GM21737 (cell line): ENCODE measurements around the gene PML.

Source experiments
- ATAC-seq: cut with Tn5 transposase; IDR thresholded peaks from one replicate; pipeline ENCODE4 v1.9.1; 2021; ENCODE audit warnings: mild to moderate bottlenecking, moderate library complexity; ENCODE audit not compliant: unreplicated experiment

The PML gene

GRCh38 chr15:73984208-73984979 lies 10.1 kb upstream of the PML start:
- ATAC-seq = no peak

GRCh38 chr15:73985101-73985873 lies 9.2 kb upstream of the PML start:
- no peak for ATAC-seq

DNA sequence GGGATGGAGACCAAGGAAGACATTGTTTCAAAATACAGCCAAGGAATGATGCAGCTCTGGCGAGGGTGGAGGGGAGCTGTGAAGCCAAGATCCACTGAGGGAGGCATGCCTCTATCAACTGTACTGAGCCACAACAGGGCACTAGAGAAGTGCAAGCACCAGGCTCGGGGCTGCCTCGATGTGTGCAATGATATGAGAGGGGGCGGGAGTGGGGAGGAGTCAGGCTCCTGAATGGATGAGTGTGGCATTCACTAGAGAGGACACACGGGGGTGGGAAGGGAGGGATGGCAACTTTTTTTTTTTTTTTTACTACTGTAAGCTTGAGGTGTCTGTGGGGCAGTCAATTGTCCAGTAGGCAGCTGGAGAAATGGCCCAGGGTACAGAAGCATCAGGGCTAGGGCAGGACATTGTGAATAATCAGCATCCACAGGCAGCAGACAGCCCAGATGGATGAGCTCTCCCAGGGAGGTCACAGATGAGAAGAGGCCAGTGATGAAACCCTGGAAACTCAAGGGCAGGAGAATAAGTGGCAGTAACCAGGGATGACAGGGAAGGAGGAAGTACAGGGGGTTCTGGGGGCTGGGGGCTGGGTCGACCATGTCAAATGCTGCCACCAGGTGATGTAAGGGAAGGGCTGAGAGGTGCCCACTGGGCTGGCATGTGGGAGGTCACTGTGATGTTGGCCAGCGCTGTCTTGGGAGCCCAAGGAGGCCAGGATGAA lies 8.3 kb upstream of the PML start:
- no peak for ATAC-seq

- no peak for ATAC-seq
These were observed 7.8 kb upstream of the PML start for GRCh38 chr15:73986776-73987056.

- no peak for ATAC-seq
These were observed 7.3 kb upstream of the PML start for GRCh38 chr15:73987250-73987649.

DNA sequence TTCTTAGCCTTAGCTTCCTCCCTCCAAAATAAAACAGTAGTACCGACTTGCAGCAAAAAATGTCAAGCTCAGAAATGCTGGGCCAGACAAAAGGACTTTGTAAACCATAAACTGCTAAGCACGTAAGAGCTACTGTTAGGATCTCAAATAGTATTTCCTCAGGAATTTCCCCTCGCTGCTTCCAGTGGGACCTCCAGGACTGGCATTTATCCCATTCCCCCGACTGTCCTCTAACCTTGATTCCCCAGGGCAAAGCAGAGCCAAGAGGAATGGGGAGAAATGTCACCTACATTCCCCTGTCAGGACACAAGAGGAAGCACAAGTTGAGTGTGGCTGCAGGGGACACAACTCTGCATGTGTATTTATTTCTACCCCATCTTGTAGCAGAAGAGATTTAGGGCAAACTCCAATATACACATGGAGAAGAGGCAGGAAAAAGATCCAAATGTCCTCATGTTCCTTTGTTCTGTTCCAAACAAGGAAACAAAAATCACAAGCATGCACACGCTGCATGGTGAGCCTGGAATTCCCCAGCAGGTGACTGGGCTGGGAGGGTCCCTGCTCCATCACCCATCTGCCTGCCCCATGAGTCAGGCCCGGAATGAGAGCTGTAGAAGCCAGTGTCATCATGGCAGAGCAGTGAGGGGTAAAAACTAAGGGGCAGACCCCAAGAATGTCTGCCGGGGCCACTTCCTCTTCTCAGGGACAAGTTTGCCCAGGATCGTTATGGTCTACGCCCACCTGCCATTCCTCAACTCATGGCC lies 6.7 kb upstream of the PML start:
- ATAC-seq = no peak

GRCh38 chr15:73988445-73988969 lies 6.0 kb upstream of the PML start:
- no peak for ATAC-seq

GRCh38 chr15:73989001-73989798 lies 5.3 kb upstream of the PML start:
- no peak for ATAC-seq

GRCh38 chr15:73990250-73991005 lies 4.1 kb upstream of the PML start:
- ATAC-seq = no peak

GRCh38 chr15:73991260-73991659 lies 3.3 kb upstream of the PML start:
- no peak for ATAC-seq

- ATAC-seq = peak; percentile 65
These were observed 2.6 kb upstream of the PML start, which contains the start of gene STOML1 for GRCh38 chr15:73991726-73992593. STOML1 (minus strand) TSS chr15:73992295; CDS start chr15:73992223, 72 bp downstream.

GRCh38 chr15:73992594-73992898 lies 2.0 kb upstream of the PML start:
- no peak for ATAC-seq

- ATAC-seq = no peak
These were observed 1.1 kb upstream of the PML start for GRCh38 chr15:73993211-73993994.

GRCh38 chr15:73994912-73995622 lies 551 bp downstream of the PML start:
- no peak for ATAC-seq

DNA sequence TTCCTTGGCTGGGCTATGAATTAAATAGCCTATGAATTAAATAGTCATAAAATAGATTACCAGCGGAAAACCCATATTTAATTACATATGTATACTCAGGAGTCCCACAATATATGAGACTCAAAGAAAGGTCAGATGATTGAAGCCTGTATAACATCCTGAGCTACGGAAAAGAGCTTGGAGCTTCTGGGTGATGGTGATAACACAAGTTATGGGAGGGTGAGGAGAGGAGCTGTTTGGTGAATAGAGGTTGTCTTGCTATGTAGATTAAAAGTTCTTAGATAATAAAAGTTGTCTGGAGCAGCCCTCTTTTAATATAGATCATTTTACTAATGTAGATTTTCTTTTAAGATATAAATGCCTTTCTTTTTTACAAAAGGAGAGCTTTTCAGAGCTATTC lies 1.8 kb downstream of the PML start:
- no peak for ATAC-seq

GRCh38 chr15:73996939-73997338 lies 2.4 kb downstream of the PML start:
- ATAC-seq = no peak

GRCh38 chr15:73997986-73998385 lies 3.5 kb downstream of the PML start:
- no peak for ATAC-seq
